IgD-negative memory B cell (primary cell): Measurements from ENCODE around the gene OR4D11. TPM values are rescaled to one million over a fixed set of nuclear protein-coding genes. Genes with fewer than 3 reads are reported as not detected.

Experiments used
- polyA plus RNA-seq: library from polyadenylated mRNA; unstranded; fragments of 300-500 nt; fragmentation: Illumina TruSeq; gene quantifications from one replicate; pipeline ENCODE4 v1.2.3, GENCODE V29; 2021

Gene OR4D11
- polyA plus RNA-seq, 1 donor from 2014 or later: not detected

Other genes starting within 250 kb of the OR4D11 start
- gene OR5AN1, start 144.7 kb upstream of the OR4D11 start, polyA plus RNA-seq: not detected
- gene OR5A2, start 77.2 kb upstream of the OR4D11 start, polyA plus RNA-seq: not detected
- gene OR5A1, start 67.1 kb upstream of the OR4D11 start, polyA plus RNA-seq: not detected
- gene OR4D6, start 46.6 kb upstream of the OR4D11 start, polyA plus RNA-seq: not detected
- gene OR4D10, start 30.3 kb upstream of the OR4D11 start, polyA plus RNA-seq: not detected
- gene OR4D9, start 8.0 kb downstream of the OR4D11 start, polyA plus RNA-seq: not detected
- gene OSBP, start 112.2 kb downstream of the OR4D11 start, polyA plus RNA-seq: 15.3 TPM
- 6.0 TPM for gene PATL1, start 165.5 kb downstream of the OR4D11 start, polyA plus RNA-seq
- gene OR10V1, start 210.3 kb downstream of the OR4D11 start, polyA plus RNA-seq: not detected